NT2/D1 (cell line): Measurements from ENCODE around the gene GLIS1.

Source experiments
- SUZ12 ChIP-seq: IDR thresholded peaks from 2 replicates; pipeline ENCODE4 v1.6.1; 2011; ENCODE audit not compliant: insufficient read length, insufficient read depth; ENCODE audit errors: extremely low read depth
- YY1 ChIP-seq: IDR thresholded peaks from 2 replicates; pipeline ENCODE4 v1.6.1; 2011; ENCODE audit not compliant: insufficient read length, insufficient read depth
- ZNF274 ChIP-seq: IDR thresholded peaks from 2 replicates; pipeline ENCODE4 v1.6.1; 2011; ENCODE audit warnings: mild to moderate bottlenecking, low read depth, low read length

DNA sequence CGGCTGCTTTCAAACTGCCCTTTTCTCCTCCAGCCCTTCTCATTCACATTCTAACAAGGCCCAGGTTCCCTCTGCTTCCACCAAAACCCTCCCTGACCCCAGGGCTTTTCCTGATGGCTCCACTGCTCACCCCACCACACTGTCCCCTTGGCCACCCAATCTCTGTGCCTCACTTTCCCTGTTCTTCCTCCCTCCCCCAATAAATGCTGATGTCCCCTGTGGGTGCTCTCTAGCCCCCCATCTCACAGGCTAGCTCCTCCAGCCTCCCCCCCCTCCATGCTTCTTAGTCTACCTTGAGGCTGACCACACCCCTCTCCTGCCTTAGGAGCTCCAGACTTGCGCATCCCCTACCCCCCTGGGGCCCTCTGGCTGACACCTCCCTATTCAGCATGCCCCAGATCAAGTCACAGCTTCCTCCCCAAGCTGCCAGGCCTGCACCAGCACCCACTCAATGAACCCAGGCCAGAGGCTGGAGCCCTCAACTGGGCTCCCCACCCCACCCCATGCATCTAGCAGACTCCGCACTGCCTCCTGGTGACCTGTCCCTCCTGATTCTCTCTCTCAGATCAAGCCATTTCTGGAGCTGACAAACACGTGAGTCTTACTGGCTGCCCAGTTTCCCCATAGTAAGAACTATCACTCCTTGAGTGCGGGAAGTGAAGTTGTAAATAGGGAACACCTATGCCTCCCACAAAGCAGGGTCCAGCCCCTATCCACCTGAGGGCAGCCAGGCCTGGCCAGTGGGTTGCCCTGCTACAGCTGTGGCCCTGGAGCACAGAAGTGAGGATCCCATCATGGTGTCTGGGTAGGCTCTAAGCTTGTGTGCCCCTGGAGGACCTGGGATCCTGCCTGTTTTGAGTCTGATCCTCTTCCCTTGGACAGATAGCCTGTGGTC lies 161.9 kb downstream of the GLIS1 start:
- TF ChIP-seq ZNF274, result no peak
- no peak for TF ChIP-seq YY1
- no peak for TF ChIP-seq SUZ12
